A673 (cell line): ENCODE results near the gene ARMC8.

Source experiments
- CTCF ChIP-seq: fragments of 300-800, 200-600 bp; sonication (generic); conservative IDR thresholded peaks from 2 replicates; pipeline ENCODE4 v1.5.1; 2017; ENCODE audit warnings: low read depth, mild to moderate bottlenecking, antibody characterized with exemption, low read length, moderate library complexity, mixed read lengths
- EZH2 ChIP-seq: fragments of 200-600 bp; sonication (generic); IDR thresholded peaks from 2 replicates; pipeline ENCODE4 v1.6.1; 2017; ENCODE audit warnings: borderline replicate concordance, low read depth, mild to moderate bottlenecking, mixed read lengths, antibody characterized with exemption, low read length; ENCODE audit not compliant: poor library complexity, severe bottlenecking

GRCh38 chr3:138314751-138315150 lies 127.7 kb downstream of the ARMC8 start:
- TF ChIP-seq CTCF (no peak), EZH2 (no peak)
